ENCODE results near the gene PPP2R2C. TPM values are rescaled to one million over a fixed set of nuclear protein-coding genes. Genes with fewer than 3 reads are reported as not detected.

The PPP2R2C gene
- total RNA-seq, 1 experiment from 2014 or later, result not detected

DNA sequence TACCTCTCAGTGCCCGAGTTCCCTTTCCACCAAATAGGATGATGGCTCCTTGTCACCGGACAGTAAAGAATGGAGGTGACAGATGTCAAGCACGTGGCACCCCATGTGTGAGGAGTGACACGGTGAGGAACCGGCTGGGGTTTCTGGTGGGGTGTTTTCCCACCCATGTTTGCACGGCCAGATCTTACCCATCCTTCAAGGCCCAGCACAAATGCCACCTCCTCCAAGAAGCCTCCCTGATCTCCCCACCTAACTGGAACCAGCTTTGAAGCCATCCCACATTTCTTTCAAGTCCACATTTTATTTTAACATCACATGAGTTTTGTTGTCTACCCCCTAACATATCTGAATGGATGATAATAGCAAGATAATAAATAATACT is 139.8 kb downstream of the PPP2R2C start:
- H3K27me3 Mint-ChIP-seq (ENCODE audit: insufficient read depth, unreplicated experiment), result peaks cover 6% of the 10 kb centered on the region
- Histone ChIP-seq H3K36me3 (ENCODE audit: control insufficient read depth, insufficient read depth, low read length) (no peaks in the 10 kb centered on the region), H3K27me3 (replicated peaks; ENCODE audit: control insufficient read depth, insufficient read depth, low read length) (no peaks in the 10 kb centered on the region), H3K9me3 (no peaks in the 10 kb centered on the region), H3K4me3 (ENCODE audit: low read depth, low read length) (no peak overlapping the region), H3K4me1 (no peaks in the 10 kb centered on the region)
- DNase-seq, result no peak
- ChIA-PET CTCF (interaction anchor here (0.6 to 7.0 kb wide), 5 partner anchors 68 to 277 kb away, joined by 3 to 88 read pairs (median 5); no protein-coding TSS in a partner anchor), POLR2A (no interaction called here)
- H3K36me3 Mint-ChIP-seq (ENCODE audit: insufficient read depth, unreplicated experiment), result no peaks in the 10 kb centered on the region
- TF ChIP-seq, protein P1, sequence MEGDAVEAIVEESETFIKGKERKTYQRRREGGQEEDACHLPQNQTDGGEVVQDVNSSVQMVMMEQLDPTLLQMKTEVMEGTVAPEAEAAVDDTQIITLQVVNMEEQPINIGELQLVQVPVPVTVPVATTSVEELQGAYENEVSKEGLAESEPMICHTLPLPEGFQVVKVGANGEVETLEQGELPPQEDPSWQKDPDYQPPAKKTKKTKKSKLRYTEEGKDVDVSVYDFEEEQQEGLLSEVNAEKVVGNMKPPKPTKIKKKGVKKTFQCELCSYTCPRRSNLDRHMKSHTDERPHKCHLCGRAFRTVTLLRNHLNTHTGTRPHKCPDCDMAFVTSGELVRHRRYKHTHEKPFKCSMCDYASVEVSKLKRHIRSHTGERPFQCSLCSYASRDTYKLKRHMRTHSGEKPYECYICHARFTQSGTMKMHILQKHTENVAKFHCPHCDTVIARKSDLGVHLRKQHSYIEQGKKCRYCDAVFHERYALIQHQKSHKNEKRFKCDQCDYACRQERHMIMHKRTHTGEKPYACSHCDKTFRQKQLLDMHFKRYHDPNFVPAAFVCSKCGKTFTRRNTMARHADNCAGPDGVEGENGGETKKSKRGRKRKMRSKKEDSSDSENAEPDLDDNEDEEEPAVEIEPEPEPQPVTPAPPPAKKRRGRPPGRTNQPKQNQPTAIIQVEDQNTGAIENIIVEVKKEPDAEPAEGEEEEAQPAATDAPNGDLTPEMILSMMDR (IDR thresholded peaks at IDR 0.05; ENCODE audit: insufficient read depth in 1 of 2, low read depth in 1 of 2, low read length in 1 of 2, severe bottlenecking in 1 of 2, unreplicated experiment in 1 of 2), result no peak
- no peaks in the 10 kb centered on the region for H3K9me3 Mint-ChIP-seq (ENCODE audit: unreplicated experiment)
- intact Hi-C loops (cut with micrococcal nuclease; ENCODE audit: unreplicated experiment), result no loop called here
- BruUV-seq (replicated peaks), result no TSS peak
- no peaks in the 10 kb centered on the region for H3K4me1 Mint-ChIP-seq (ENCODE audit: low read depth, unreplicated experiment)
- no peak overlapping the region for H3K4me3 Mint-ChIP-seq (ENCODE audit: unreplicated experiment)
- no peak overlapping the region for H3K27ac Mint-ChIP-seq (ENCODE audit: unreplicated experiment)

DNA sequence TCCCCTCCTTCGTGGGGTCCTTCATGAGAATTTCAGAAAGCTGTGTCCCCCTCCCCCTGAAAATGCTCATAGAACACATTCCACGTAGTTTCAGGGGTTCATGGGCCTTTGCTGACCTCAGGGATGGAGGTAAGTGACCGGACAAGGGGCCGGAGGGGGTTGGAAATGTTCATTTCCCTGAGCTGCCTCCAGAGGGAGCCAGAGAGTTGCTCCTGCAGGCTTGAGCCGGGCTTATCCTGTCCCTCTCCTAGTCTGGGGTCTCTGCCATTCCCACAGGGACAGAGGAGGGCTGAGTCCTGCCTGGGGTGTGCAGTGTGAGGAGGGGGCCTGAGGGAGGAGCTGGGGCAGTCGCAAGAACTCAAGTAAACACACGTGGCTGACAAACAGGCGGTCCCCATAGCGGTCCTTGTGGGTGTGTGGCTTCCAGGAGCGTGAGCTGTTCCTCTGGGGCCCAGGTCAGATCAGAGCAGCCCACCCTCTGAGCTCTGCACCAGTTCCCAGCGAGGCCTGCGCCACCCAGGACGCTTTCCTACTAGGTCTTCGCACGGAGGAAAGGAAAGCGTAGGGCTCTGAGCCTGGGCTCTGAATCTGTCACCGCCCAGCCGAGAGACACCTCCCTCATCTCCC is 140.3 kb downstream of the PPP2R2C start:
- Mint-ChIP-seq H3K4me1 (ENCODE audit: low read depth, unreplicated experiment) (no peaks in the 10 kb centered on the region), H3K36me3 (ENCODE audit: insufficient read depth, unreplicated experiment) (no peaks in the 10 kb centered on the region), H3K27ac (ENCODE audit: unreplicated experiment) (no peak overlapping the region), H3K4me3 (ENCODE audit: unreplicated experiment) (no peak overlapping the region), H3K27me3 (ENCODE audit: insufficient read depth, unreplicated experiment) (peaks cover 6% of the 10 kb centered on the region), H3K9me3 (ENCODE audit: unreplicated experiment) (no peaks in the 10 kb centered on the region)
- intact Hi-C loops (cut with micrococcal nuclease; ENCODE audit: unreplicated experiment), result no loop called here
- Histone ChIP-seq H3K4me3 (ENCODE audit: low read depth, low read length) (no peak overlapping the region), H3K4me1 (no peaks in the 10 kb centered on the region), H3K9me3 (no peaks in the 10 kb centered on the region), H3K27me3 (replicated peaks; ENCODE audit: control insufficient read depth, insufficient read depth, low read length) (no peaks in the 10 kb centered on the region), H3K36me3 (ENCODE audit: control insufficient read depth, insufficient read depth, low read length) (no peaks in the 10 kb centered on the region)
- BruUV-seq (replicated peaks), result no TSS peak
- DNase-seq, result peak in 1 of 2 experiments; percentile 55
- ChIA-PET CTCF (interaction anchor here (0.5 to 7.0 kb wide), 9 partner anchors 8 to 278 kb away, joined by 3 to 88 read pairs (median 4); no protein-coding TSS in a partner anchor), POLR2A (no interaction called here)
- TF ChIP-seq, protein P1 (IDR thresholded peaks at IDR 0.05; ENCODE audit: insufficient read depth in 1 of 2, low read depth in 1 of 2, low read length in 1 of 2, severe bottlenecking in 1 of 2, unreplicated experiment in 1 of 2), result peak; percentile 43 to 71

DNA sequence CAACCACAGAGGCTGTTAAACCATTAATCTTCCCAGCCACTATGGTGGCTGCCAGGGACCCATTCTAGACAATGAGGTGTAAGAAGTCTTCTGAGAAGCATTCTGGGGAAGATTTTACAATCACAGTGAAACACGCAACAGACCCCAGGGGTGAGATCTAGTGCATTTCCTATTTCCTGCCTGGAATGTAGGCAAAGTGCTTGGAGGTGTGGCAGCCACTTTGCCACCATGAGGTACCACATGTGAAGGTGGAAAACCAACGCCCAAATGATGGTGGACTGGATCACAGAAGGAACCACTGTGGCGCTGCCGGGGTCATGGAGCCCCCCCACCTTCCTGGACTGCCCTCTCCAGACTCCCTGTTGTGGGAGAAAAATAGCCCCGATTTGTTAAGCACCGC is 140.9 kb downstream of the PPP2R2C start:
- intact Hi-C loops (cut with micrococcal nuclease; ENCODE audit: unreplicated experiment), result no loop called here
- no TSS peak for BruUV-seq (replicated peaks)
- CTCF ChIA-PET, result interaction anchor here (0.5 to 7.0 kb wide), 8 partner anchors 9 to 220 kb away, joined by 3 to 88 read pairs (median 4); no protein-coding TSS in a partner anchor
- no peaks in the 10 kb centered on the region for H3K9me3 Mint-ChIP-seq (ENCODE audit: unreplicated experiment)
- H3K4me1 Mint-ChIP-seq (ENCODE audit: low read depth, unreplicated experiment), result no peaks in the 10 kb centered on the region
- no peaks in the 10 kb centered on the region for H3K4me1 ChIP-seq
- H3K9me3 ChIP-seq, result no peaks in the 10 kb centered on the region
- H3K27me3 Mint-ChIP-seq (ENCODE audit: insufficient read depth, unreplicated experiment), result peaks cover 6% of the 10 kb centered on the region
- H3K36me3 Mint-ChIP-seq (ENCODE audit: insufficient read depth, unreplicated experiment), result no peaks in the 10 kb centered on the region
- no peak overlapping the region for H3K27ac Mint-ChIP-seq (ENCODE audit: unreplicated experiment)
- no peaks in the 10 kb centered on the region for H3K36me3 ChIP-seq (ENCODE audit: control insufficient read depth, insufficient read depth, low read length)
- H3K4me3 Mint-ChIP-seq (ENCODE audit: unreplicated experiment), result no peak overlapping the region
- H3K4me3 ChIP-seq (ENCODE audit: low read depth, low read length), result no peak overlapping the region
- TF ChIP-seq, protein P1 (IDR thresholded peaks at IDR 0.05; ENCODE audit: insufficient read depth in 1 of 2, low read depth in 1 of 2, low read length in 1 of 2, severe bottlenecking in 1 of 2, unreplicated experiment in 1 of 2), result no peak
- POLR2A ChIA-PET, result no interaction called here
- DNase-seq, result no peak
- H3K27me3 ChIP-seq (replicated peaks; ENCODE audit: control insufficient read depth, insufficient read depth, low read length), result no peaks in the 10 kb centered on the region
